HG03457 (cell line): ENCODE data around the gene CASTOR1.

Experiments
- ATAC-seq: cut with Tn5 transposase; IDR thresholded peaks from one replicate; pipeline ENCODE4 v1.9.1; 2021; ENCODE audit warnings: moderate number of reproducible peaks; ENCODE audit not compliant: unreplicated experiment

The CASTOR1 gene

DNA sequence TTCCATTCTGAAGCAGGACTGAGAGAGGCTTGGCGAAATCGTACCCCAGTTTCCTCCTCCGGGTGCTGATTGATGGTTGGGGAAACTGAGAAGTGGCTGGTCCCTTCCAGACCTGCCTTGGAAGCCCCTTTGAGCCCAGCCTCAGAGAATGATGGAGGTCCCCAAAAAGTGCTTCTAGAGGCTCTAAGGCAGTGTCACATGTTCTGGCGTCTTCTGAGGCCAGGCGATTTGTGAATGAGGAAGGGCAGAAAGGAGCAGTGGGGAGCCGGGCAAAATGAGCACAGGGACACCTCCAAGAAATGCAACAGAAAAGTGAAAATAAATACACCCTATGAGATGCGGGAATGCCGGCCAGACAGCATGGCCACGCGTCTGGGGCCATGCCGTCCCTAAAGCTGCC lies 41.7 kb downstream of the CASTOR1 start:
- no peak for ATAC-seq

DNA sequence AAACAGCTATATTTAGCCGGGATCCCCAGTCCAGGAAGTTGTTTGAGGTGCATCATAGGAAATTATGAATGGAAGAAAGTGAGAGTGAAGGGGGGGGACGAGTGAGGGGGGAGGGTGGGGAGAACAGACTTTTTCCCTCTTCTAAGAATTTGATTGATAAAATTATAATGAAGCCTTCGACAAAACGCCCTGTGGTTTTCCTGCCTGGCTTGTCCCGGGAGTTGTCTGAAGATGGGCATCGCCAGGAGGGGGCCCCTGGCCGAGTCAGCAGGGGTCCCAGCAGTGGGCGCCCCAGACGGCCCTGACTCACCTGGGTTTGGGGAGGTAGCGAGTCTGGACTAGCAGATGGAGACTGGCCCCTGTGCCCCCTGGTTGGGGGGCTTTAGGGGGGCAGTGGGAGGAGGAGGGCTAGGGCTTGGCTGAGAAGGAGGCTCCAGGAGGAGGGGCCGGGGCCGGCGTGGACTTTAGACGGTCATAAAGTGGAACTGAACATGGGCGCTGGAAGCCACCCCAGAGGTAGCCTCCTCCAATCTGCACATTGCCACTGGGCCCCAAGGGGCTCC lies 42.4 kb downstream of the CASTOR1 start:
- no peak for ATAC-seq

DNA sequence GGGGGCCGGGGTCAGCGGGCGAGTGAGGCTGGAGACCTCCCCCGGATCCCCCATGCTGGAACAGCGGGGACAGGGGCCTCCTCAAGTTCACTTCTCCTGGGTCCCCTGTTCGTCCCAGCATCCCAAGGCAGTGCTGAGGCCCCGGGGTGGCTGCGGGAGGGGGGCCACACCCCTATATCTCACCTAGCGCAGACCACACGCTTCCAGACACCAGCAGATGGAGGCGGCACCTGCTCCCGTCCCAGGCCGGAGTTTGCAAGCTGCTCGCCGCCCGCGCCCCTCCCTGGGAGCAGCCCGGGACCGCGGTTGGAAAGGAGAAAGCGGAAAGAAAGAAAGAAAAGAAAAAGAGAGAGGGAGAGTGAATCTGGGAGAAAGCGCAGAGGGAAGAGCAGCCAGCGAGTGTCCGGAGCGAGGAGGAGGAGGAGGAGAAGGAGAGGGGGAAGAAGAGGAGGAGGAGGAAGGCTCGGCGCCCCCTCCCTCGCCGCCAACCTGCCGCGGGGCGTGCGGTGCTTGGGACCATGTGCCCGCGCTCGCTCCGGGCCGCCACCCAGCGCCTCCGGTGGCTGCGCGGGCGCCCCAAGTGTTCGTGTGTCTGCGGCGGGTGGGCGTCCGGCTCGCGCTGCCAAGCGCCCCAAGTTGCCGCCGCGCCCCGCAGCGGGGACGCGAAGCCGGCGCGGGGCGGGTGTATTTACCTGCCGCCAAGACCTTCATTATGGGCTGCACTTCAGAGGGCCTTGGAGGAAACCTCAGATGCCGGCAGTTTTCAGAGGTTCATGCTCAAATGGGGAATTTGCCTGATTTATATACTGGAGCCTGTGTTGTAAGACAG lies 43.1 kb downstream of the CASTOR1 start, which contains the start of gene LIF:
Gene LIF, minus strand, starts transcription at position 775 of the 829 bp plus-strand sequence. Its CDS starts 64 bp downstream, at position 711.
- ATAC-seq, result no peak

DNA sequence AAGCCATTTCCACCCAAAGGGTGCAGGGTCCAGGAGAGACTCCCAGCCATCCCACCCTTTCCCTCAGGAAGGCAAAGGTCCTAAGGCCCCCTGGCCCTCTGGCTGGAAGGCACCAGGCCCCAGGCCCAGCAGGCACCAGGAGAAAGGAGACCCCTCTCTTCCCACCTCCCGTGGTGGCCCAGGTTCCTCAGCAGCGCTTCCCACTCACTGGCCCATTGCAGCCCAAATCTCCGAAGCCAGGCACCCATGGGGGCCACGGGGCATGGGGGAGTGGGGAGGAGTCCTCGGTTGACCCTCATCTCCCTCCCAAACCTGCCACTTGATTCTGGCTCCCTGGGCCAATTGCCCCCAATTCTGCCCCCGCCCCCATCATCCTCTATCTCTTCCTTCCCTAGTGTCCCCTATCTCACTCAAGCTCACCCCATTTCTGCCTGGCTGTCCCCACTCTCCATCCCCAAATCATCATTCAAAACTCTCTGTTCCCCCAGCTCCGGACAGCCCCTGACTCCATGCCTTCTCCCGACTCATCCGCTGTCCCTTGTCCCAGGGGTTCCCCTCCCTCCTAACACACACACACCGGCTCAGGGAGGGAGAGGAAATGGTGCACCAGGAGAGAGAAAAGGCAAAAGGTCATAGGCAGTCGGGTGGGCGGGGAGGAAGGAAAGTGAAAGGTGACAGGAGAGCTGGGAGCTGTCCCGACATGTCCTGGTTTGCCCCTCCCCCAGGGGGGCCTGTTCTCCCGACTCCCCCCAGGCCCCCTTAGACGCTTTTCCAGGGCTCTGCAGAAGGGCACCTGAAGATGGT lies 43.9 kb downstream of the CASTOR1 start:
- ATAC-seq, result no peak

DNA sequence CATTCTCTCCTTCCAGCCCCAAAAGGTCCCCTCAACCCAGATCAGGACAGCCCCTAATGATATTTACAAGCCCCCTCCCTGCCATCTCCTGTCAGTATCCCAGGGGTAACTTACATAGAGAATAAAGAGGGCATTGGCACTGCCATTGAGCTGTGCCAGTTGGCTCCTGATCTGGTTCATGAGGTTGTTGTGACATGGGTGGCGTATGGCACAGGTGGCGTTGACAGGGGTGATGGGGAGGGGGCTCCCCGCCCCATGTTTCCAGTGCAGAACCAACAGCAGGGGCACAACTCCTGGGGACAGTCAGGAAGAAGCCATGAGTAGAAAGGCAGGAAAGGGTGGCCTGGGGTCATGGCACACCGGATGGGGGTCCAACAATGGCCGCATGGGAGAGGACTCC lies 44.7 kb downstream of the CASTOR1 start:
- no peak for ATAC-seq

DNA sequence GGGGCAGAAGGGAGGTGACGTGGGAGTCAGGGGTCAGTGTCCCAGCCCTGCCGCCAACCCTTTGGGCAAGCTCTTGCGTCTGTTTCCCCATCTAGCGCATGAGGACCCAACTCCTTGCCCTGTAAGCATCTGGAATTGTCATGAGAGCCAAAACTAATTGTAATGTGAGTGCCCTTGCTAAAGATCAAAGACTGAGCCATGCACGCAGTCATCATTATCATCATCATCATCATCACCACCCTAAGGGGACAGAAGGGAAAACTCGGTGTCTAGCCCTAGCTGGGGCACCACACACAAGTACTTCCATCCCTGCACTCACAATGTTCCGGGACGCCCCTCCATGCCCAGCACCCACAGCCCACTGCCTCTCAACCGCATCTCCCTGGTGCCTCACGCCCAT lies 45.2 kb downstream of the CASTOR1 start:
- ATAC-seq, result no peak

DNA sequence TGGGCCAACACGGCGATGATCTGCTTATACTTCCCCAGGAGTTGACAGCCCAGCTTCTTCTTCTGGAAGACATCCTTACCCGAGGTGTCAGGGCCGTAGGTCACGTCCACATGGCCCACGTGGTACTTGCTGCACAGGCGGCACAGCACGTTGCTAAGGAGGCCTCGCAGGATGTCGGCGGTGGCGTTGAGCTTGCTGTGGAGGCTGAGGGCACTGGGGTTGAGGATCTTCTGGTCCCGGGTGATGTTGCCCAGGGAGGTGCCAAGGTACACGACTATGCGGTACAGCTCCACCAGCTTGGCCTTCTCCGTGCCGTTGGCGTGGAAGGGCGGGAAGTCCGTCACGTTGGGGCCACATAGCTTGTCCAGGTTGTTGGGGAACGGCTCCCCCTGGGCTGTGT lies 45.6 kb downstream of the CASTOR1 start:
- ATAC-seq, result no peak

DNA sequence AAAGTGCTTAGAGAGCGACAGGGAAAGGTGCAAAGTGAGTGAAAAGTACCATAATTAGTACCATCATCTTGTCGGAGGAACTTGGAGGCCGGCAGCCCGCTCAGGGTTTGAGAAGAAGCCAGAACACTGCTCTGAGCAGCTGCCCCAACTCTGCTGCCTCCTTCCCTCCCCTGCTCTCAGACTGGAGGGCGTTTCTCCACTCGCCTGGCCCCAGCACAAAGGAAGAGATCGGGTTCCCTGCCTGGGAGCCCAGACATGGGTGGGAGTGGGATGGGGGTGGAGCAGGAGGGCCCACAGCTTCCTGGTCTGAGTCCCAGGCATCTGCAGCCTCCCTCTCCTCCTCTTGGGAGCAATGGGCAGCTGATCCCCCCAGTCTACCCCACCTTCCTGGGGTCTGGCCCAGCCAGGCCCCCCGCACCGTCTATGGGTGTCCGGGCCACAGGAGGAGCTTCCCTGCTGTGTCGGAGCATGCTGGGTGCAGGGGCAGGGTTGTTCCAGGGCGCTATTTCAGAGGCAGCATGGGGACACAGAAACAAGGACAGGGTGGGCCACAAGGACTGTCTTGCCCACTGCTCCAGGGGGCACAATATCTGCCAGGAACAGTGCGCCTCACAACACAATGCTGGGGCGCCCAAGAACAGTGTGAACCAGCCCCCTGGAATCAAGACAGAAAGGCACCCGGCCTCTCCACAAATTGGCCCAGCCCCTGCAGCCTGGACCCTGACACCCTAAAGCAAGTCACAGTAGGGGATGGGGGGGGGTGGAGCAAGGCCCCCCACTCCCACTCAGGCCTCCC lies 47.5 kb downstream of the CASTOR1 start:
- no peak for ATAC-seq

DNA sequence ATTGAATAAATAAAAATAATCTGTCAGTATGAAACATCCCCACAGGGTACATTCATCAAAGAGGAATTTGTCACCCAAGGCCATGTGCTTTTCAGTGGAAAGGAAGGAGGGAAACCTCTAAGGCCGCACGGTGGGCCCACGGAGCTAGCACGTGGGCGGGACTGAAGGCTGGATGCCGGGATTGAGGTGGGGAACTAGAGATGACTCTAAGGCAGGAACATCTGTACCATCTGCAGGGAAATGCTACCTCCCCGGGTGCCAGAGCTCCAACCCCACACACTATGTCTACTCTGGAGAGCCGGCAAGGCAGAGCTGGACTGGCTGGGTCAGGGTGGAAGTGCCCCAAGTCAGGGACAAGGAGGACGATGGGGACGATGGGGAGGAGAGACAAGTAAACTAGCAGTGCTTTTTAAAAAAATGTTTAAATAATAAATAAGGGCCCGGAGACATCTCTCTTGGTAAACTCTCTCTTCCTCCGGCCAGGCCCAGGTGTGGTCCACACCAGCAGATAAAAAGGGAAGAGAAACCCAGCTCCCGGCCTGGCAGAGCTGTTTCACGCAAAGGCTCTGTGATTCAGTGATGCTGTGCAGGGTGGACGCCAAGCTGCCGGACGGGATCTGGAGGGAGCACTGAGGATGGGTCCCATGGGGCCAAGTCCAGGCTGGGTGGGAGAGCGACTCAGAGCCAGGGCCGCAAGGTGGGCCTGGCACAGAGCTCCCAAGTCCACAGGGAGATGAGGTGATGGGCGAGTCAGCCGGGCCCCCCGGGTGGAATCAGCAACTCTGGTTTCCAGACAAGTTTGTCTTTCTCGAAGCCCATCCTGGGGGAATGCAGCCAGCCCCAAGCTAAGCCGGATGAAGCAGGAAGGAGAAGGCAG lies 48.5 kb downstream of the CASTOR1 start:
- no peak for ATAC-seq

DNA sequence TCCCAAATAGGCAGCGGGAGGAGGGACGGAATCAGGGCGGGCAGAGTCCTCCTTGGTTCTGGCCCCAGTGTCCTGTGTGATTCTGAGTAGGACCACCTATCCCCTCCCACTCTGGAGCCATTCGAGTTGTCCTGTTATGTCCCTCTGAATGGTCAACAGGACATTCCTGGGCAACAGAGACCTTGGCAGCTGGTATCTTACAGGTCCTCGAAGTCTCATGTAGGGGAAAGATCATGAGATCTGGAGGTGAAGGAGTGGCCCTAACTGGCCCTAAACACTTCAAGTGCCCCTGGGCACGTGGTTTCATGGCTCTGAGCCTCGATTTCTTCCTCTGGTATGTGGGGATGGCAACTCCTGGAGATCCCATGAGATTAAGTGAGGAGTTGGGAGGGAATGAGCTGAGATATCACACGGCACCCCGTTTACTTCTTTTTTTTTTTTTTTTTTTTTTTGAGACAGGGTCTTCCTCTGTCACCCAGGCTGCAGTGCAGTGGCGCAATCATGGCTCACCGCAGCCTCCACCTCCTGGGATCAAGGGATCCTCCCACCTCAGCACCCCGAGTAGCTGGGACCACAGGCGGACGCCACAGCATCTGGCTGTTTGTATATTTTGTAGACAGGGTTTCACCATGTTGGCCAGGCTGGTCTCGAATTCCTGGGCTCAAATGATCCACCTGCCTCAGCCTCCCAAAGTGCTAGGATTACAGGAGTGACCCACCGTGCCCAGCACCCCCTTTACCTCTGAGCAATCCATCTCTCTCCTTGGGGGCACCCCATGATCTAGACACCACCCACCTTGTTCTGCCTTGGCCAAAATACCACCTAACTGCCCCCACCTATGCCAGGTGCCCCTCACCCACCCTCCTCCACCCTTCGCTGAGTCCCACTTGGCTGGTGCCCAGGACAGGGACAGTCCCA lies 49.6 kb downstream of the CASTOR1 start:
- no peak for ATAC-seq

DNA sequence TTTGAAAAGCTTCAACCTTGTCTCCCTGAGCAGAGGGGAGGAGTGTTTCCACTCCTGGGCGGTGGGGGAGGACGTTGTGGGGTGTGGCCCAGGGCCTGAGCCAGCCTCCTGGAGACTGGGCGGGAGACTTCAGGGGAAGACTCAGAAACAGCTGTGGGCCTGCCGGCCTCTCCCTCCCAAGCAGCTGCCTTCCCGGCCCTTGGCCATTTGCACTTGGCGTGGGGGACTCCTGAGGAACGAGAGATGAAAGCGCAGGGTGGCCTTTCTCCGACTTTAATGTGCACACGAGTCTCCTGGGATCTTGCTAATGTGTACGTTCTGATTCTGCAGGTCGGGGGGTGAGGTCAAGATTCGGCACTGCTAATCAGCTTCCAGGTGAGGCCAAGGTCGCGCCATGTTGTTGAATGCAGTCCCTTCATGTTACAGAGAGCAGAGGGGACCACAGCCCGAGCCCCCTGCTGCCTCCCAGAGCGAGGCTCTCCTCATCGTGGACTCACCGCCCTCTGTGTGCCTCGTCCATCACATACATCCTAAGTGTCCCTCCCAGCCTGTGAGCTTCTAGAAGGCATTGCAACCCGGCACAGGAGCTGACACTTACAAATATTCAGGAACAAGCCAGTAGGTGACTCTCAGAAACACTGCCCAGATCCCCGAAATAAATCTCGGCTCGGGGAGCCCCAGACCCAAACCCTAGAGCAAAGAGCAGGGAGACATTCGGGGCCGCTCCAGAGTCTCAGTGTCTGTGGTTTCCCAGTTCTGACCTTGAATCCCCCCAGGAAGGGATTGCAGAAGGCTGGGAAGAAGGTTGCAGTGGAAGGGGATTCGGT lies 50.4 kb downstream of the CASTOR1 start:
- no peak for ATAC-seq

DNA sequence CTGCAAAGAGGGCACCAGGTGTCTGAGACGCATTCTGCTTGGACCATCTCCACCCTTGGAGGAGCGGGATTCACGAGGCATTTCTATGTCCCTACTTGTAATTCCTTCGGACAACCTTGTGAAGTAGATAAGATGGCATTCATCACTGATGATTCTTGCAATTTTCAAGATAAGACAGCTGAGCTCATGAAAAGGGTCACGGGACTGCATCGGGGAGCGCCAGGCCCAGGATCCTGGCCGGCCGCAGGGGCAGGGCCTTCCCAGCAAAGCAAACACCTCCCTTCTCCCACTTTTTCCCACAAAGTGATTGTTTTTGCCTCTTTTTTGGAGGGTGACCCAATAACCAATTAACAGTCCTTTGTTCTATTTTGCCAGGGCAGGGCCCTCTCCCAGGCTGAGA lies 51.2 kb downstream of the CASTOR1 start:
- ATAC-seq, result no peak

DNA sequence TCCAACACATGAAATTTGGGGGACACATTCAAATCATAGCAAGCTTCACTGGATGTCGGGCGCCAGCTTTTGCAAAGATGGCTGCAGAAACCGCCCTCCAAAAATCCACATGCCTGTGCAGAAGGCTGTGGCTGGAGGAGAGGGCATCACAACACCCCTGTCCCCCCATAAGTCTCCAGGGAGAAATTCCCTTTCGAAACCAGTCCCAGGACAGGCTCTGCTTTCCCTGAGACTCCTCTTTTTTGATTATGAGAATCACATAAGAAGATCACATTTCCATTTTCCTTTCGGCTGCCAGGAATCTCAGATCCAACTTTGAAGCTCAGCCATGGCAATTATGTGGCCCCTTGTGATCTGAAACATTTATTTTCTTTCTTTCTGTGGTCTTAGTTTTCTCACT lies 52.4 kb downstream of the CASTOR1 start:
- ATAC-seq, result no peak

DNA sequence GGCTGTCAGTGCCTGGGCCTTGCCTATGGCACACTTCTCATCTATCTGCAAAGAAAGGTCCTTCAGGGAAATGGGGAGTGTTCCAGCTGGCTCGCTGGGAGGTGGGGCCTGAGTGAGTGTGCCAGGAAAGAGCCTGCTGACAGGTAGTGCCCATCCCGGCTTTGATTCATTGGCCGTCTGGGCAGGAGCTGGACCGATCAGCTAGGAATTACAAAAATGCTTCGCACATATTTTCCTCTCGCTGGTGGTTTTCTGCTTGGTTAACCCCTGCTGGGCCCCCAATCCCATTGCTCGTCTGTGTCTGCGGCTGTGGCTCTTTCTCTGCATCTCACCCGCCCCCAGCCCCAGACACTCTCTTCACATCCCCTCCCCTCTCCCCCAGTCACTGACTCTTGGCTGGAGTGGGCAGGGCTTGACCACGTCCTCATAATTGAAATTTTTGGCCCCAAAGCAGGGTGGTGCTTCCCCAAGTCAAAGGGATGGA lies 53.6 kb downstream of the CASTOR1 start:
- no peak for ATAC-seq
